Measurements from ENCODE around the gene TMEM50B.

The TMEM50B gene

DNA sequence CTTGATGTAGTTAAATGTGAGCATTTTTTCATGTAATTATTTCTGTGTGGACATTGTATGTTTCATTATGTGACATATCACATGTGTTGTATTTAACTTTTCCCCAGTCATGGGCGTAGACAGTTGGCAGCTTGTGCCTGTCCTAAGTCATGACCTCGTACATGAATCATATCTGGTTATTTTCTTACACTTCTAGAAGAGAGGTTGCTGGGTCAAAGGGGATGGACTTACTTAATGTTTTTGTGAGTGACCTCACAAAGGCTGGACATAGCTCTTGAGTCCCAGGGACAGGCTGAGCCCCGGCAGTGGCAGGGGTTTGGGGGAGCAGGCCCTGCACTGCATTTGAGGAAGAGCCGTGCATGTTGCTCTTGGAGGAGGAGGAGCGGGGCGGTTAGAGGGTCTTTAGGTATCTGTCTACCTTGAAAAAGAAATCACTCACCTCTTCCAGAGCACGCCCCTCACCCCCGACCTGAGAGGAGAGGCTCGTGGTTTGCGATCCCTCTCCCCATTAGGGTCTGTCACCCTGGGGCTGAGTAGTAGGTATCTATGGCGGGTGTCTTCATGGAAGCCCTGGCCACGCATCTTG lies 60.1 kb downstream of the TMEM50B start:
- no peak for DNase-seq (ENCODE audit: low read depth in 1 of 2, low spot score in 1 of 2)
- no peak for TF ChIP-seq POLR2AphosphoS5 (IDR thresholded peaks at IDR 0.05; ENCODE audit: low read depth)
- TF ChIP-seq, protein P1, sequence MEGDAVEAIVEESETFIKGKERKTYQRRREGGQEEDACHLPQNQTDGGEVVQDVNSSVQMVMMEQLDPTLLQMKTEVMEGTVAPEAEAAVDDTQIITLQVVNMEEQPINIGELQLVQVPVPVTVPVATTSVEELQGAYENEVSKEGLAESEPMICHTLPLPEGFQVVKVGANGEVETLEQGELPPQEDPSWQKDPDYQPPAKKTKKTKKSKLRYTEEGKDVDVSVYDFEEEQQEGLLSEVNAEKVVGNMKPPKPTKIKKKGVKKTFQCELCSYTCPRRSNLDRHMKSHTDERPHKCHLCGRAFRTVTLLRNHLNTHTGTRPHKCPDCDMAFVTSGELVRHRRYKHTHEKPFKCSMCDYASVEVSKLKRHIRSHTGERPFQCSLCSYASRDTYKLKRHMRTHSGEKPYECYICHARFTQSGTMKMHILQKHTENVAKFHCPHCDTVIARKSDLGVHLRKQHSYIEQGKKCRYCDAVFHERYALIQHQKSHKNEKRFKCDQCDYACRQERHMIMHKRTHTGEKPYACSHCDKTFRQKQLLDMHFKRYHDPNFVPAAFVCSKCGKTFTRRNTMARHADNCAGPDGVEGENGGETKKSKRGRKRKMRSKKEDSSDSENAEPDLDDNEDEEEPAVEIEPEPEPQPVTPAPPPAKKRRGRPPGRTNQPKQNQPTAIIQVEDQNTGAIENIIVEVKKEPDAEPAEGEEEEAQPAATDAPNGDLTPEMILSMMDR (IDR thresholded peaks at IDR 0.05; ENCODE audit: insufficient read depth, low read length): no peak
- TF ChIP-seq GABPA (IDR thresholded peaks at IDR 0.05; ENCODE audit: low read depth): no peak
- TF ChIP-seq, protein P2, sequence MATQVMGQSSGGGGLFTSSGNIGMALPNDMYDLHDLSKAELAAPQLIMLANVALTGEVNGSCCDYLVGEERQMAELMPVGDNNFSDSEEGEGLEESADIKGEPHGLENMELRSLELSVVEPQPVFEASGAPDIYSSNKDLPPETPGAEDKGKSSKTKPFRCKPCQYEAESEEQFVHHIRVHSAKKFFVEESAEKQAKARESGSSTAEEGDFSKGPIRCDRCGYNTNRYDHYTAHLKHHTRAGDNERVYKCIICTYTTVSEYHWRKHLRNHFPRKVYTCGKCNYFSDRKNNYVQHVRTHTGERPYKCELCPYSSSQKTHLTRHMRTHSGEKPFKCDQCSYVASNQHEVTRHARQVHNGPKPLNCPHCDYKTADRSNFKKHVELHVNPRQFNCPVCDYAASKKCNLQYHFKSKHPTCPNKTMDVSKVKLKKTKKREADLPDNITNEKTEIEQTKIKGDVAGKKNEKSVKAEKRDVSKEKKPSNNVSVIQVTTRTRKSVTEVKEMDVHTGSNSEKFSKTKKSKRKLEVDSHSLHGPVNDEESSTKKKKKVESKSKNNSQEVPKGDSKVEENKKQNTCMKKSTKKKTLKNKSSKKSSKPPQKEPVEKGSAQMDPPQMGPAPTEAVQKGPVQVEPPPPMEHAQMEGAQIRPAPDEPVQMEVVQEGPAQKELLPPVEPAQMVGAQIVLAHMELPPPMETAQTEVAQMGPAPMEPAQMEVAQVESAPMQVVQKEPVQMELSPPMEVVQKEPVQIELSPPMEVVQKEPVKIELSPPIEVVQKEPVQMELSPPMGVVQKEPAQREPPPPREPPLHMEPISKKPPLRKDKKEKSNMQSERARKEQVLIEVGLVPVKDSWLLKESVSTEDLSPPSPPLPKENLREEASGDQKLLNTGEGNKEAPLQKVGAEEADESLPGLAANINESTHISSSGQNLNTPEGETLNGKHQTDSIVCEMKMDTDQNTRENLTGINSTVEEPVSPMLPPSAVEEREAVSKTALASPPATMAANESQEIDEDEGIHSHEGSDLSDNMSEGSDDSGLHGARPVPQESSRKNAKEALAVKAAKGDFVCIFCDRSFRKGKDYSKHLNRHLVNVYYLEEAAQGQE (IDR thresholded peaks at IDR 0.05; ENCODE audit: insufficient replicate concordance, low read depth): no peak
- no peak for TF ChIP-seq SPI1 (IDR thresholded peaks at IDR 0.05; ENCODE audit: borderline replicate concordance, low read depth)
- no peak overlapping the region for H3K27ac ChIP-seq (replicated peaks)
- no peaks in the 10 kb centered on the region for H3K27me3 ChIP-seq (ENCODE audit: insufficient read depth, poor library complexity, severe bottlenecking)
- H3K4me3 ChIP-seq (replicated peaks; ENCODE audit: insufficient read depth, low read length): no peak overlapping the region

DNA sequence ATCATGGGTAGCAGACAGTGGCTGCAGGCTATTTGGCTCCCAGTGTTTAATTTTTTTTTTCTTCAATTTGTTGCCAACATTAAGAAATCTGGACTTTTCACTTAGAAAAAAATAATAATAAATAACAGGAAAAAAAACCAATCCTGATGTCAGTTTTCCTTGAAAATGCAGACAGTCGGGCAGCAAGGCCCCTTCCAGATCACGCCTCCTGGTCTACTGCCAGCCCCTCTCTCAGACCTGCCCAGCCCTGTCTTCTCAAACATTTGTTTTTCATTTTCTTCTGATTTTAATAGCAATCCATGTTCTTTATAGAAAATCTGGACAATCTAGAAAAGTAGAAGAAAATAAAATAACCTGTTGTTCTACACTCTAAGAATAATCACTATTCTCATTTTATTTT lies 61.1 kb downstream of the TMEM50B start:
- no peak for DNase-seq (ENCODE audit: low read depth in 1 of 2, low spot score in 1 of 2)
- no peaks in the 10 kb centered on the region for H3K27me3 ChIP-seq (ENCODE audit: insufficient read depth, poor library complexity, severe bottlenecking)
- TF ChIP-seq GABPA (IDR thresholded peaks at IDR 0.05; ENCODE audit: low read depth) (no peak), POLR2AphosphoS5 (IDR thresholded peaks at IDR 0.05; ENCODE audit: low read depth) (no peak)
- TF ChIP-seq, protein P2 (IDR thresholded peaks at IDR 0.05; ENCODE audit: insufficient replicate concordance, low read depth): no peak
- no peak overlapping the region for H3K27ac ChIP-seq (replicated peaks)
- H3K4me3 ChIP-seq (replicated peaks; ENCODE audit: insufficient read depth, low read length): no peak overlapping the region

DNA sequence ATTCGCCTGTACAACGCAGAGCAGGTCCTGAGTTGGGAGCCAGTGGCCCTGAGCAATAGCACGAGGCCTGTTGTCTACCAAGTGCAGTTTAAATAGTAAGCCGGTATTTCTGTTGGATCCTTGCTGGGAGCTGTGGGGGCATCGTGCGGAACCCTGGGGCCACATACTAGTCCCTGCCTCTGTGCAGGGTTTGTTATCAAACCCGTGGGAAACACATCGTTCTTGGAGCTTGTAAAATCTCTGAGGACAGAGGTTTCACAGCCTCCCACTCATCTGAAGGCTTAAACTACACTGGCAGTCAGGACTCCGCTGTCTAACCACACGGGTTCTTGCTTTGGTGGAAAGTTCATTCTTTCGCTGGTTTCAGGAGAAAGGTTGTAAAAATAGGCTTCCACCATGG lies 64.8 kb downstream of the TMEM50B start:
- no peak overlapping the region for H3K27ac ChIP-seq (replicated peaks)
- no peak for DNase-seq (ENCODE audit: low read depth in 1 of 2, low spot score in 1 of 2)
- TF ChIP-seq, protein P2 (IDR thresholded peaks at IDR 0.05; ENCODE audit: insufficient replicate concordance, low read depth): no peak
- TF ChIP-seq GABPA (IDR thresholded peaks at IDR 0.05; ENCODE audit: low read depth) (no peak), SPI1 (IDR thresholded peaks at IDR 0.05; ENCODE audit: borderline replicate concordance, low read depth) (no peak), POLR2AphosphoS5 (IDR thresholded peaks at IDR 0.05; ENCODE audit: low read depth) (no peak)
- TF ChIP-seq, protein P1 (IDR thresholded peaks at IDR 0.05; ENCODE audit: insufficient read depth, low read length): no peak
- H3K27me3 ChIP-seq (ENCODE audit: insufficient read depth, poor library complexity, severe bottlenecking): no peaks in the 10 kb centered on the region
- H3K4me3 ChIP-seq (replicated peaks; ENCODE audit: insufficient read depth, low read length): no peak overlapping the region
